Stimulated activated CD4-positive, alpha-beta T cell treated with anti-CD3 and anti-CD28 coated beads, Interleukin-12 subunit alpha, Interleukin-12 subunit beta, amount 100 ng/mL, for 48 hours (primary cell): Measurements from ENCODE around the gene KLHDC2.
"Not testable (repeated sequence)": the region's sequence is repeated elsewhere in the genome, so short reads cannot be mapped to it uniquely, and the experiment has no call there.

Experiments used
- DNase-seq, 3 donors: peaks; one replicate each; pipeline ENCODE4 v3.0.0-alpha.2; 2020; ENCODE audit warnings: low read depth in 2 of 3, low spot score in 1 of 3

The KLHDC2 gene

GRCh38 chr14:49774106-49774505 is 6.2 kb downstream of the KLHDC2 start:
- DNase-seq: no peak

- no peak for DNase-seq
Observed at GRCh38 chr14:49778421-49778820, 10.5 kb downstream of the KLHDC2 start.

DNA sequence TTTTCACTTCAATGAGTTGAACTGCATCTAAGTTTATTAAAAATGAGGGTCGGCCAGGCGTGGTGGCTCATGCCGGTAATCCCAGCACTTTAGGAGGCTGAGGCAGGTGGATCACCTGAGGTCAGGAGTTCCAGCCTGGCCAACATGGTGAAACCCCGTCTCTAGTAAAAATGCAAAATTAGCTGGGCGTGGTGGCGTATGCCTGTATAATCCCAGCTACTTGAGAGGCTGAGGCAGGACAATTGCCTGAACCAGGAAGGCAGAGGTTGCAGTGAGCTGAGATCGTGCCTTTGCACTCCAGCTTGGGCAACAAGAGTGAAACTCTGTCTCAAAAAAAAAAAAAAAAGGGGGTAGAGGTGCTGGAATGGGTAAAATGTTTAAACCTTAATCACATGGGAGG is 13.1 kb downstream of the KLHDC2 start:
- not testable (repeated sequence) for DNase-seq

DNA sequence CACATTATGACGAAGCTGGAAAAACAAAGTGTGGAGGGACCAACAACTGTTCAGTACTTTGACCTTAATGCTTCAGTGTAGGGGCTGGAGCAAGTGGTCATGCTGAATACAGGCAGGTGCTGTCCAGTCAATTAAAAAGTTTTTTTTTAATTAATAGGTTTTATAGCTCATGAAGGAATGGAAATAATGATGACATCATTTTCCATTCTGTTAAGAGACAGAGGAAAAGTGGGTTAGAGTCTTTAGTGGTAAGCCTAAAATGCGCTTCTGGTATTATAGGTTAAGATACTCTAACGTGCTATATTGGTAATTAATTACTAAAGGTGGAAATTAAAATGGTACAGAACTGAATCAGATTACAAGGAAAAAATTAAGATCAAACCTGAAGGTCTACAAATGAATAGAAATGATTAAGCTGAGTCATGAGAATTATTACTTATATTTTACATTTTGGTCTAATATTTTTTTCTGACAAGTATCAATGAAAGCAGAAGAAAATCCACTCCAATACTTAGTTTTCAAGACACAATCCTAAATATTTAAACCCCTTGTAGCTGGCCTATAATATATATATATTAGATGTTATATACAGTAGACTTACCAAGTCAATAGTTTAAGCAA is 15.6 kb downstream of the KLHDC2 start:
- no peak for DNase-seq

DNA sequence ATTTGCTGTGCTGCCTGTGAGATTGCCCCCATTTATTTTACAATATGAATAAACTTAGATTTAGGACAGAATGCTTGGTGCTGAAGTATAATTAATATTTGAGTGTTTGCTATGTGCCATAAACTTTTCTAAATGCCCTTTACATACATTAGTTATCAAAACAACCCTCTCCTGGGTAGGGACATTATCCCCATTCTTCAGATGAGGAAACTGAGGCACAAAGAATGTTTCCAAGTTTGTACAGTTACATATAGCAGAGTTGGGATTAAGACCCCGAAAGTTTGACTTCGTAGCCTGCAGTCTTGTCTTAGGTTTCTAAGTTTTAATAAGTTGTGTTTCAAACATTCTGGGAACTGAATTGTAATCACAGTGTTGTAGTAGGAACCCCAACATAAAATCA is 18.4 kb downstream of the KLHDC2 start:
- DNase-seq: no peak

DNA sequence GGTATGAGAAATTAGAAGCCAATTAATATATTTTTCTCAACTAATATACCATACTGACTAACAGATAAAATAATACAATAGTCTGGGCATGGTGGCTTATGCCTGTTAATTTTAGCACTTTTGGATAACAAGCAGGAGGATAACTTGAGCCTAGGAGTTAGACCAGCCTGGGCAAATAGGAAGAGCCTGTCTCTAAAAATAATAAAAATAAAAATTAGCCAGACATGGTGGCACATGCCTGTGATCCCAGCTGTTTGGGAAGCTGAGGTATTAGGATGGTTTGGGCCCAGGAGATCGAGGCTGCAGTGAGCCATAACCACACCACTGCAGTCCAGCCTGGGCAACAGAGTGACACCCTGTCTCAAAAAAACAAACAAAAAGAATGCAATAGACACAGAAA is 24.7 kb downstream of the KLHDC2 start:
- DNase-seq: no peak

DNA sequence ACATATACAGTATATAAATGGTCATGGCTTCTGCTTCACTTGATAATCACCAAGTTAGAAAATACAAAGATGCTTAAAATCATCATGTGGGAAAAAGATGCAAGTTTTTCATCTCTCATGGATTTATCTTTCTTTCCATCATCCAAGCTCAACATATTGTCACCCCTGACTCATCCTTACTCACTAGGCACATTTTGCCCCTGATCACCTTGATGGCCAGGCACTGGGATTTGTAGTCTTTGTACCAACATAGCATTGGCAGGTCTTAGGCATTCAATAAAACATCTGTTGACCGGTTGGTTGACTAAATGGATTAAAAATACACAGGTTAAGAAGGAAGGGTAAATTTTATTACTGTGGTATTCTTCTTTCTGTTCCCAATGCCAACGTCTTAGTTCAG is 28.1 kb downstream of the KLHDC2 start:
- no peak for DNase-seq

DNA sequence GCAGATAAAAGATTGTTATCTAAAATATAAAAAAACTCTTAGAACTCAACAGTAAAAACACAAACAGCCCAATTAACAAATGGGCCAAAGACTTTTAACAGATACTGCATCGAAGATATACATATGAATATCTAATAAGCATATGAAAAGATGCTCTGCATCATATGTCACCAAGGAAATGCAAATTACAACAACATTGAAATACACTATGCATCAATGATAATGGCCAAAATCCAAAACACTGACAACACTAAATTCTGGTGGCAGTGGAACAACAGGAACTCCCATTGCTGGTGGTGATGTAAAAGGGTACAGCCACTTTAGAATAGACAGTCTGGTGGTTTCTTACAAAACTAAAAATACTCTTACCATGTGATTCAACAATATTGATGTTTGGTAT is 40.8 kb downstream of the KLHDC2 start:
- no peak for DNase-seq

- DNase-seq: not testable (repeated sequence)
Observed at GRCh38 chr14:49816118-49816517, 48.2 kb downstream of the KLHDC2 start.

GRCh38 chr14:49816844-49817243 is 48.9 kb downstream of the KLHDC2 start:
- DNase-seq: no peak

DNA sequence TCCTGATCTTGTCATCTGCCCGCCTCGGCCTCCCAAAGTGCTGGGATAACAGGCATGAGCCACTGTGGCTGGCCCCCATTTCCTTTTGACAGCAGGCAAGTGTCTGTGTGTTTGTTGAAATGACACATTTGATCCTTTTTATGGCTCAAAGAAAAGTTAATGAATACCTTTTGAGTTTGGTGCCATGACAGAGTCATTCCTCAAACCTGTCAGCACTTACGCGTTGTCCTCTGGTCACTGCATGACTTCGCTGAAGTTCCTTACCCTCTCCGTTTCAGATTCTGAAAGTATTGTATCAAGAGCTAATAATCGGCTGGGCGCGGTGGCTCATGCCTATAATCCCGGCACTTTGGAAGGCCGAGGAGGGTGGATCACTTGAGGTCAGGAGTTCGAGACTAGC is 52.2 kb downstream of the KLHDC2 start:
- no peak for DNase-seq

DNA sequence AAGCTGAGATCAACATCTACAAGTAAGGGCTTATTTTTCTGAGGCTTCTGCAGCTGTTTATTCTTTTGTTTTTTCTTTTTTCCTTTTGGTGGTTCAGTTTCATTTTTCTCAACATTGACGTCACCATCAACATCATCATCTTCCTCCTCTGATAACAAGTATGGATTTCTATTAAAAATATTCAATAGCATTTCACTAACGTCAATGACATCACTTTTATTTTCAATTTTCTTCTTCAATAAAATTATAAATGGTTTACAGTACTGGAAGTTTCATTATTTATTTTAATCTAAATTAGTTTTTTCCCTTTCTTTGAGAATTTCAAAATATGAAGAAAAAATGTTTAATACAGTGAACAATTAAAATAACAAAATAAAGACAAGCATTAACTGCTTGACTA is 60.7 kb downstream of the KLHDC2 start:
- no peak for DNase-seq
